ENCODE measurements around the gene IFI30.
"Not testable (repeated sequence)": the region's sequence is repeated elsewhere in the genome, so short reads cannot be mapped to it uniquely, and the experiment has no call there.

The IFI30 gene

GRCh38 chr19:18204394-18205199 lies 31.0 kb downstream of the IFI30 start:
- DNase-seq = no peak

DNA sequence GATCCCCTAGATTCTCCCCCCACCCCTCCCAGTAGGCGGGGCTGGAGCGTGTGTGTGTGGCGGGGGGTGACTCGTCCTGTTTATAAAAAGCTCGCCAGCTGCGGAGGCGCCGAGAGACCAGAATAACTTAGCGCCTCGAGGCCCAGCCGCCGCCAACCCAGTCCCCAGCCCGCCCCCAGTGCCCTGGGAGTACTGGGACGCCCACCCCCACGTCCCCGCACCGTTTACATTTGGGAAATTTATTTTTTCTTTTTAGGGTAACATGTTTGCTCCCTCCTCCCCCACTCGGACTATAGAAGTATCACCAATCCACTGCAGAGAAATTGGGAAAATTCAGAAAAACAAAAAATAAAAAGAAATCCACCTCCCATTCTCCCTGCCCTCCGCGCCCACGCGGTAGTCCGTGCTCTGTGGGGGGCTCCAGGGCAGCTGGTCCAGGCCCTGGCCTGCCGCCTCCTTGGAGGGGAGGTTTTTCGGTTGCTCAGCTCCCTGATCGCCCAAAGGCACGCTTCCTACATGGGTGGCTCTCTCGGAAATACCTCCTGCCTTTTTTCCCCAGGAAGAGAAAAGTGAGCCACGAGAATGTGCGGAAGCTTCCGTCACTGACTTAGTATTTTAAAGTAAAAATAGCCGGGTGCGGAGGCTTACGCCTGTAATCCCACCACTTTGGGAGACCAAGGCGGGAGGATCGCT lies 31.7 kb downstream of the IFI30 start:
- peak; percentile 39 for DNase-seq

DNA sequence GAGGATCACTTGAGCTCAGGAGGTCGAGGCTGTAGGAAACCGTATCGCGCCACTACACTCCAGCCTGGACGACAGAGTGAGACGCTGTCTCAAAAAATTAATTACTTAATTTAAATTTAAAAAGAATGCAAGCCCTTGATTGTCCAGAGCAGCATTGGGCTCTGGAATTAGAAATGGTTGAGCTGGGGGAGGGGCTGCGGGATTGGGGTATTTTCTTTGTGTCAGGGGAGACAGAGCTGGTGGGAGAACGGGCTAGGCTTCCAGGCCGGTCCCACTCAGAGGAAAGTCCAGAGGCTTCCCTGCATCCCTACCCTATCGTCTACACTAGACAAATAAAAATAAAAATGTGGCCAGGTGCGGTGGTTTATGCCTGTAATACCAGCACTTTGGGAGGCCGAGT lies 32.4 kb downstream of the IFI30 start:
- DNase-seq = no peak

DNA sequence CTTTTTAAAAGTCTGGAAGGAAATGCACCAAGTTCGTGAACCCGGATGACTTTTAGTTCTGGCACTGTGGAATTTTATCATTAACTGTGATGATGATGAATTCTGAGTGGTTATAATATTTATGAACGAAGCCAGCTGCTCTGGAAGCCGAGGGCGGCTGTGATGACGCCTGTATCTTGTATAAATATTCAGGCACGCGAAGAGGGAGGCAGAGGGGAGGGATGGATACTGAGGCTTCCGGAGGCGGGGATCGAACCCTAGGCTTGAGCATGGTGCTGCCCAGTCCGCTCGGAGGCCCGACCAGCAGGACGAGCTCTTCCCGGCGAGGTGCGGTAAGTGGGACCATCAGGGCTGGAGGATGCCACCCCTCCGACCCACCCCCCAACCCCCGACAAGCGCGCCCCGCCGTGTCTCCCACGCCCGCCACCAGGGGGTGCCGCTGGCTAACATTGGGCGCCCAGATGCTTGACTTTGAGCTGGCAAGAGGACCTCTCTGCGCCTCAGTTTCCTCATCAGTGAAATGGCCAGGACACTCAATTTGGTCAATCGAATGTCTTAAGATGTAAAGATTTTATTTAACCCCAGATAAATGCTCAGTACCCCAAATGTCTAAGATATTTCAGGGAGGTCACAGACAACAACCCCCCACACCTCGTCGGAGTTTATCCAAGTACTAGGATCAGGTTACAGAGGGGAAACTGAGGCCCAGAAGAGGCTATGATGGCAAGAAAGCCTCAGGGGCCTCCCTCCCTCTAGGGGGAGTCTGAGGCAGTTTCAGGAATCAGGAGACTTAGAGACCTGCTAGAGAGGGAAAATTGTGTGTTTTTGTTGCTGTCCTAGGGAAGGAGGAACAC lies 34.7 kb downstream of the IFI30 start:
- DNase-seq = no peak

DNA sequence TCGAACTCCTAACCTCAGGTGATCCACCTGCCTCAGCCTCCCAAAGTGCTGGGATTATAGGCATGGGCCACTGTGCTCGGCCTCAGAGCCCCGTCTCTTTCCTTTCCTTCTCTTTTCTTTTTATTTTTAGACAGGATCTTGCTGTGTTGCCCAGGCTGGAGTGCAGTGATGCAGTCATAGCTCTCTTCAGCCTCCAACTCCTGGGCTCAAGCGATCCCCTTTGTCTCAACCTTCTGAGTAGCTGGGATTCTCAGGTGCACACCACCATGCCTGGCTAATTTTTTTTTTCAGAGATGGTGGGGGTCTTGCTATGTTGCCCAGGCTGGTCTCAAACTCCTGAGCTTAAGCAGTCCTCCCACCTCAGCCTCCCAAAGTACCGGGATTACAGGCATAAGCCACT lies 36.3 kb downstream of the IFI30 start:
- DNase-seq = not testable (repeated sequence)

DNA sequence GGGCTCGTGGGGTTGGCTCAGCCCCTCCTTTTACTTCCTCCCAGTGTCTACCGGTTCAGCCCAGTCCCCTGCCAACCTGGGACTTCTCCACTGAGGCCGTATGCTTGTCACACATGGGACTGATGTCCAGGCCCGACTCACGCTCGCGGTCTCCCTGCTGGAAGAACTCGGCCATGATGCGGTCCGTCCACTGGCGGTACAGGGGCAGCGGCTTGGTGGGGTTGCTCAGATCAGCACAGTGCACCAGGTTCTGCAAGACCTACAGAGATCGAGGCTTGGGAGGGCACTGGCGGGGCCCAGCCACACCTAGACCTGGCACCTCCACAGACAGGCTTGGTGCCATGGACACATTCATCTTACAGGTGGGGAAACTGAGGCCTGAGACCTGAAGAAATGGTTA lies 38.1 kb downstream of the IFI30 start:
- DNase-seq = no peak

DNA sequence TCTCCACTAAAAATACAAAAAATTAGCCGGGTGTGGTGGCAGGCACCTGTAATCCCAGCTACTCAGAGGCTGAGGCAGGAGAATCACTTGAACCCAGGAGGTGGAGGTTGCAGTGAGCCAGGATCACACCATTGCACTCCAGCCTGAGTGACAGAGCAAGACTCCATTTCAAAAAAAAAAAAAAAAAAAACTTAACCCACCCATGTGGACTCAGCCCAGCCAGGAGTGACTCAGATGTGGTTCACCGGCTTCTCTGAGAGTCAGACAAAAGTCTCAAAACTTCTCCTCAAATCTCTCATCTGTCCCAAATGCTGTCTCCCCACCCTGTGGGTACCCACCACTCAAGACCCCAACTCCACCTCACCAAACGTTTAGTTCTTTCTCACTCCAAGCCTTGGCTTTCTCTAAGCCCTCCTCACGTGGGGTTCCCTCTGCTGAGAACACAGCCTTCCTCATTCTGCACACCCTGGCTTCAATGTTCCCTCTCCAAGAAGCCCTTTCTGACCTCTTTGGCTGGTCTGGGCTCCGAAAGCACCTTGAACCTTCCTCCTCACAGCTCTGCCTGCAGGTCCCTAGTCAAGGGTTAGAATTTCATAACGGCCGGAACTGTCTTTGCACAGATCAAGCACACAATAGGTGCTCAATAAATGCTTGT lies 41.3 kb downstream of the IFI30 start:
- no peak for DNase-seq

- DNase-seq = no peak
Observed at GRCh38 chr19:18216789-18217188, 43.2 kb downstream of the IFI30 start.

DNA sequence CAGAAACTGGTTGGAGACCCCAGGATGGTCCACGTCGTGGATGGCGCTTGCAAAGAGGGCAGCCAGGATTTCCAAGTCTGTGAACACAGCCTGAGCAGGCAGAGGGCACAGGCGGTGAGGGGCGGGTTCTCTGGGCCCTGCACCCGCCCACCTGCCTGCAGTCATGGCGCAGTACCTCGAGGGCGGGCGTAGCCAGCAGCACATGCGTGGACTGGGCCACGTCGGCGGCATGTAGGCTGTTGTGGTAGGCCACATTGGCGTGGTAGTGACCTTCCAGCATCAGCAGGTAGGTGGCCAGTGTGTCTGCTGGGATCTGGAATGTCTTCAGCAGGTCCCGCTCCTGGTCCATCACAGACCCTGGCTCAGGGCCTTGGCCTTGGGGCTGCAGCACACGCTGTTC lies 44.5 kb downstream of the IFI30 start:
- no peak for DNase-seq

DNA sequence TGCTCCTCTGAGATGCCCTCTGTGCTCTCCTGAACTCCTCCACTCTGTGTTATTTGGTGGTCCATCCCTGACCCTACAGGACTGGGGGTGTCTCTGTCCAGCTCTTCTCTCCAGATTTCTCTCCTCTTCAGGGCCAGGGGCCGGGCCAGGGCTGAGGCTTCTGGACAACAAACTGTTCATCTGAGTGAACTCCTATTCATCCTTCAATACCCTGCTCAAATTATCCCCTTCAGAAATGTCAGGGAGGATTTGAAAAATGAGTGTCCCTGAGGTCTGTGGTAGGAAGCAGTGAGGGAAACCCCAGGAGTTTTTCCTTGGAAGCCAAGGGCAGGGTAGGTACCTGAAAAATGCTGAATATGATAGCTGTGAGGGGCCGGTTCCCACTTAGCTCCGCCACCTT lies 45.0 kb downstream of the IFI30 start:
- no peak for DNase-seq

DNA sequence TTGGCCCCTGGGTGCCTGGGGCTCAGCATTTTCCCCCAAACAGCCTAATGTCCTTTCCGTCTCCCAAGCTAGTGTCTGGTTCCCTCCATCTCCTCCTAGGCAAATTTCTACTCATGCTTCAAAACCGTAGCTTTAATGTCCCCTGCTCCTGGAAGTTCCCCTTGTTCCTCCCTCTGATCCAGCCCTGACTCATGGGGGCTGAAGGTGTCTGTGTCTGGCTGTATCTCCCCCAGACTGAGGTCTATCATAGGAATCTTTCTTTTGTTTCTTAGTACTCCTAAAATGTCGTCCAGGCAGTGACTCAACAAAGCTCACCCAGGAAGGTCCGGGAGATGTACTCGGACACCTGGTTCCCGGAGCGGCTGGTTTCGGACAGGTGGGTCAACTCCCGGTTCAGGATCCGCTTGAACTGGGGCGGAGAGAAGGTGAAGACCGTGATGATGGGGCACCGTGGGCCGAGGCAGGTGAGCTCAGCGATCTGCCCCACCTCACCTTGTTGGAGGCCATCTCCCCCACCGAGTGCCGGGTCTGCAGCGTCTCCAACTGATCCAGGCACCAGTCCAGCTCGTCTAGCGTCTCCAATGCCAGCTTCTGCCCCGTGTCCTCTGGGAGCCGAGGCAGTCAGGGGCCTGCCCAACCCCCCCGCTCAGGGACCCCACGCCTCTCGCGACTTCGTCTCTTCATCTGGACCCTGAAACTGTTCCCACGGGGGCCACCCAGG lies 46.5 kb downstream of the IFI30 start:
- DNase-seq = no peak

DNA sequence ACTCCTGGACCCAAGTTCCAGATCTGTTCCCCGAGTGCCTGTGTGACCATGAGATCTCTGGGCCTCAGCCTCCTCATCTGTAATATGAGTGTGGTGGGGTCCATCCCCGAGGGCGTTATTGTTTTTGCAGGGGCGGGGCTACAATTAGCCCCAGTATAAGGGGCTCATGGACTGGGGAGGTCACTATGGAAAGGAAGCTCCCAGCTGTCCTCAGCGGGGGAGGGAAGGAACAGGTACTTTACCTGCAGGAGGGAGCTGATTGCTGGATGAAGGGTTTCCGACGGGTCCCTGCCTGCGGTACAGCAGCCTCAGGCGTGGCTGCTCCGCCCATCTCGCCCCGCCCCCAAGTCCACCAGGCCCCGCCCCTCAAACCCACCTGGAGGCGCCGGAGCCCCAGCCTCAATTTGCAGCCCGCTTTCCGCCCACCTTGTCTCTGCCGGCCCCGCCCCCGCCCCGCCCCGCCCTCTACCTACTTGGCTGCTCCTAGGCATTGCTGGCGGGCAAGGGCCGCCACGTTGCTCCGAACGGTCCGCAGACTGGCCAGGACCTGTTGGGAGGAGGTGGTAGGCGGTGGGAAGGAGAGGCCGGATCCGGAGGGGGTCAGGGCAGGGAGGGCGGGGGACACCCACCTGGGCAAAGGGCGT lies 47.1 kb downstream of the IFI30 start:
- no peak for DNase-seq

DNA sequence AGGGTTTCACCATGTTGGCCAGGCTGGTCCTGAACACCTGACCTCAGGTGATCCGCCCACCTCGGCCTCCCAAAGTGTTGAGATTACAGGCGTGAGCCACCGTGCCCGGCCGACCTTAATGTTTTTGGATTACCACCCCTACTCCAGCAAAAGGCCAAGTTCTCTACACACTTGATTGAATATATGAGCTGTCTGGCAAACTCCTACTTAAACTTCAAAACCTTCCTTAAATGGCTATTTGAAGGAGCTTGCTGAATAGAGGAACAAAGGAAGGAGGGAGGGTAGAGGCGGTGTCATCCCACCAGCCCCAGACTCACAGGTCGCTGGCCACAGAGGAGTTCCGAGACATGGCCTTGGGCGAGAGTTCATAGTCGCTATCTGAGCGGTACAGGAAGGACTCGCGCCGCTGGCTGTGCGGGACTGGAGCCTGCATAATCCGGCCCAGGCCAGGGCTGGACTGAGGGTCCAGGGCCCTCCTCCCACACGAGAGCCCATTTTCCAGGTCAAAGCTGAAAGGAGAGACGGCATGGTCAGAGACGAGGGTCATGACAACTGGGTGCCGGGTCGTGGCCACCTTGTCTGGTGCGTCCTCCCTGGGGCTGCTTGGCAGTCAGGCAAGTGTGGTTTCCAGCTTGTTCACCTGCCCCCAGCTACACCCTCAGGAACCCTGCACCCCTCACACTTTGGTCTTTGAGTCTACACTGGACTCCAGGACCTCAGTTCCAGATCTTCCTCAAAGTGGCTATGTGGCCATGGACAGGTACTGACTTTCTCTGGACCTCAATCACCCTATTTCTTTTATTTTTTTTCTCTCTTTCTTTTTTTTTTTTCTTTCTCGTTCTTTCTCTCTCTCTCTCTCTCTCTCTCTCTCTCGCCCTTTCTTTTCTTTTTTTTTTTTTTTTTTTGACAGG lies 48.5 kb downstream of the IFI30 start:
- DNase-seq = no peak

DNA sequence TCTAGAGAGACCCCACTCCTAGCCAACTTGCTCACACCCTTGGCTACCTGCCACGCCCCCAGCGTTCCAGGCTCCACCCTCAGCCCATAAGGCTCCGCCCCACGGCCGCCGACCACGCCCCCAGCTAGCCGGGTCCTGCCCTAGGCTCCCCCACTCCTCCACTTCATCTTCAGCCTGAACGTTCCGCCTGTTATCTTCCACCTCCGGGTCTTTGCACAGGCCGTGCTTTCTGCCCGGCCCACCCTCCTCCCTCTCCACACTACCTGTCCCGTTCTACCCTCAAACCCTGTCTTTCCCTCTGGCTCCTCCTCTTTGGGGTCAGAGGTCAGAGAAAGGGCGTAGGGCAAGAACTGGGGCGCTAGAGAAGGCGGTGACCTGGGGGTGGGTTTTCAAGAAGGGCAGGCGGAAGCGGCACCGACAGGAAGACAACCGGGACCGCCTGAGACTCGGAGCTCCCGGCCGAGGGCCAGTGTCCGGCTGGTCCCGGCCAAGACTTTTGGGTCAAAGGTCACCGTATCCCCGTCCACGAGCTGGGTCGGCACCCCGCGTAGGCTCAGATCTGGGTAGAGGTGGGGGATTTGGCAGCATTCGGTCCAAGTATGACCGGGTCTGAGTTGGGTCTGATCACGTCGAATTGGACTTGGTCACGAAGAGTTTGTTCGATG lies 50.4 kb downstream of the IFI30 start:
- no peak for DNase-seq

- peak; percentile 52 for DNase-seq
Observed at GRCh38 chr19:18224525-18225354, 51.1 kb downstream of the IFI30 start.

DNA sequence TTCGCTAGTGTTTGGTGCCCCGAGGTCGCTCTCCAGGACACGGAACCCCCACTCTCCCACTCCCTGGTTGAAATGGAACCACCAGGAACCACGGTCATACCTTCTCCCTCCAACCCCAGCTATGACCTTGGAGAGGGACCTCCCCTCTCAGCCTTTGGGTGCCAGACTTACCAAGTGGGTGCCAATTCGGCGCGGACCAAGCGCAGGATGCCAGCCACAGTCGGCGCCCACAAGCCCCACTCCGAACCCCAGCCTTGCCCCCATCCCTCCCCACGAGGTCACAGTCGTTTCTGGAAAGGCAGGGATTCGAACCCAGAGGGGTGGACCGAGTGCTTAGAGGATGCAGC lies 51.7 kb downstream of the IFI30 start:
- no peak for DNase-seq

DNA sequence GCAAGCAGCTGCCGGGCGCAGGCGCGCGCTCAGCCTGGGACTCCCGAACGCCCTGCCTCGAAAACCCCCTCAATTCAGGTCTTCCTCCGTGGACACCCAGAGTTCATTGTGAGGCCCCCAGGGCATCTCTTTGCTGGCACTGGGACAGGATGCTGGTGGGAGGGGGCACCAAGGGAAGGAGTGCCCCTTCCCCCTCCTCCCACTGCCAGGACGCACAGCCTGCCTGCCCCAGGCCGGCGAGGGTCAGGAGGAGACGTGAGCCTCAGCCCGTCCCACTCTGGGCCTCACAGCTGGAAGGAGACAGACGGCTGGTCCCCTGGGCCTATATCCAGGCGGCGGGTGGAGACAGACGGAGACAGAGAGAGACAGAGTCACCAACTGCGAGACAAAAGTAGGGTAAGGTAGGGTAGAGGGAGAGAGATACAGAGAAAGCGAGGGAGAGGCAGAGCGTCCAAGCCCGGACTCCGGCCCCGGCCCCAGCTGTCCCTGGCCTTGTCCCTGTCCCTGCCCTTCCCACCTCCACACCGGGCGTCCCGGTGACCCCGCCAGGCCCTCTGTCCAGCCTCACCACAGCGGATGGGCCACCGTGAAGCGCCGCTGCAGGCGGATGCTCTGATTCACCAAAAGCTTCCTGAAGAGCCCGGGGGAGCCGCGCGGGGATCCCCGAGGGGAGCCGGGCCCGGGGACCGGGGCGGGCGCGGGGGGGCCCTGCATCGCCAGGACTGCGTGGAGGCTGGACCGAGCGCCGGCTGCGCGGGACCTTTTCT lies 52.3 kb downstream of the IFI30 start, which contains the start of gene PDE4C:
PDE4C (minus strand) TSS at position 737 of the 767 bp plus-strand sequence; CDS start at position 714, 23 bp downstream.
- DNase-seq = no peak
